Measurements from ENCODE around the gene PAK1IP1. TPM values are rescaled to one million over a fixed set of nuclear protein-coding genes. Genes with fewer than 3 reads are reported as not detected.
A peak's percentile ranks its signal among the peaks of the same experiment; 100 is the strongest.

PAK1IP1 gene
- polyA plus RNA-seq, 4 donors = 5.1 to 17.5 (median 10.3) TPM

DNA sequence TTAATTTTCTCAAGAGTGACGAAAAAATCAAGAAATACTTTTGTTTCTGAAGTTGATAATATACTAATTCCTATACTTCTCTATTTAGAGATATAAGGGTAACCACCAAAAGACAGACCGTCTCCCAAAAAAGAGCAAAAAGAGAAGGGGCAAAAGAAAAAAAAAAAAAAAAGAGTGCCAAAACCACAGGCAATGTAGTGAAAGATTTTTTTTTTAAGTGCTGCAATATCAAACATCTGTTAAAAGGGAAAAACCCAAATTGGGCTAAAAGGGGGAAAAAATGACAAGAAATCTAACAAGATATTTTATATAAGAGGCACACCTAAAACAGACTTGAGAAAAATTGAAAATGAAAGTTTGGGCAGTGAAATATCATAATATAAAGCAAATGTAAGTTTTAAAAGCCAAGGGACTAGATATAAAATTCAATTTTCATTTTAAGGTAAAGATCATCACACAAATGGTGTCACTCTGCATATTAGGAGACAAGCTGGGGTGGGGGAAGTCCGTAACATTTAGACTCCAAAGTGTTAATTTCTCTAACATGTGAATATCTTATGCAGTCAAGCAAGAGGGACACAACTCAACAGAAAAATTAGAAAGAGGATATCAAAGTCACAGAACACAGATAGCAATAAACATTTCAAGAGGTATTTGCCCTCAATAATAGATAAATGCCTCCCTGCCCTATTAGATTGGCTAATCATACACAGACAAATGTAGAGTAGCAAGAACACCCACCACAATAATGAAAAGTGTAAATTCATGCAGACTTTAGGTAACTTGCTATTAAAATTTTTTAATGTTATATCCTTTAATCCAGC lies 9.5 kb upstream of the PAK1IP1 start:
- no peak for FAIRE-seq
- Histone ChIP-seq H3K4me3 (ENCODE audit: low read depth in 1 of 3, low read length in 3 of 3) (no peak overlapping the region), H3K27ac (ENCODE audit: low read depth in 1 of 3, low read length in 2 of 3) (no peak overlapping the region), H3K27me3 (ENCODE audit: control insufficient read depth in 3 of 3, insufficient read depth in 3 of 3, low read length in 3 of 3) (no peaks in the 10 kb centered on the region), H3K9me3 (ENCODE audit: control insufficient read depth in 2 of 2, insufficient read depth in 1 of 2, low read depth in 1 of 2, low read length in 1 of 2) (no peaks in the 10 kb centered on the region), H3K4me1 (ENCODE audit: control insufficient read depth in 3 of 3, insufficient read depth in 2 of 3, low read depth in 1 of 3, low read length in 2 of 3) (no peaks in the 10 kb centered on the region), H3K36me3 (ENCODE audit: control insufficient read depth in 3 of 3, insufficient read depth in 2 of 3, low read depth in 1 of 3, low read length in 3 of 3) (peaks cover 0 to 2% (median 0%) of the 10 kb centered on the region in 3 donors)
- no peak for DNase-seq
- WGBS, 3 donors = 62 to 88% (median 80%) methylated on average over 3 of the region's 3 CpGs

- Histone ChIP-seq H3K27me3 (ENCODE audit: control insufficient read depth in 3 of 3, insufficient read depth in 3 of 3, low read length in 3 of 3) (no peaks in the 10 kb centered on the region), H3K36me3 (ENCODE audit: control insufficient read depth in 3 of 3, insufficient read depth in 2 of 3, low read depth in 1 of 3, low read length in 3 of 3) (peaks cover 0 to 2% (median 0%) of the 10 kb centered on the region in 3 donors), H3K4me3 (ENCODE audit: low read depth in 1 of 3, low read length in 3 of 3) (peak overlapping the region in 1 of 3 donors; percentile 42), H3K4me1 (ENCODE audit: control insufficient read depth in 3 of 3, insufficient read depth in 2 of 3, low read depth in 1 of 3, low read length in 2 of 3) (peaks cover 0 to 4% (median 0%) of the 10 kb centered on the region in 3 donors), H3K27ac (ENCODE audit: low read depth in 1 of 3, low read length in 2 of 3) (no peak overlapping the region), H3K9me3 (ENCODE audit: control insufficient read depth in 2 of 2, insufficient read depth in 1 of 2, low read depth in 1 of 2, low read length in 1 of 2) (no peaks in the 10 kb centered on the region)
- 45 to 66% (median 52%) methylated on average over 8 of the region's 8 CpGs for WGBS, 3 donors
- DNase-seq = peak in 1 of 2 donors; percentile 36
- FAIRE-seq = no peak
Observed at GRCh38 chr6:10686901-10687300, 7.9 kb upstream of the PAK1IP1 start.

DNA sequence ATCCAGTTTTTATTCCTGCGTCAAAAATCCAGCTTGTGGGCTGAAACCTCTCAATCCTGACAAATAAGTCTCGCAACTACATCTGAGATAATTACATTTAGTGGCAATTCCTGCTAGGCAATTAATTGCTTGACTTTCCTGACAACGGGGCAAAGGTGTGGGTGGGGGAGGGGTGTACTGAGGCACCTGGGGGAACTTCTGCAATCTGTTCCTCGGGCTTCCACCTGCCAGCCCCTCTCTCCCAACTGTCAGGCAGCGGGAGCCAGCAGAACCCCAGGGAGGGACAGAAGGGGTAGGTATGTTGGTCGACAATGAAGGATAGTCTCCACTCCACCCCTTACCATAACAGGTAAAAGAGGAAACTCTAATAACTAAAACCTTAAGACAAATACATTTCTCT lies 7.2 kb upstream of the PAK1IP1 start:
- Histone ChIP-seq H3K9me3 (ENCODE audit: control insufficient read depth in 2 of 2, insufficient read depth in 1 of 2, low read depth in 1 of 2, low read length in 1 of 2) (no peaks in the 10 kb centered on the region), H3K36me3 (ENCODE audit: control insufficient read depth in 3 of 3, insufficient read depth in 2 of 3, low read depth in 1 of 3, low read length in 3 of 3) (peaks cover 0 to 2% (median 0%) of the 10 kb centered on the region in 3 donors), H3K4me1 (ENCODE audit: control insufficient read depth in 3 of 3, insufficient read depth in 2 of 3, low read depth in 1 of 3, low read length in 2 of 3) (peaks cover 0 to 4% (median 0%) of the 10 kb centered on the region in 3 donors), H3K27me3 (ENCODE audit: control insufficient read depth in 3 of 3, insufficient read depth in 3 of 3, low read length in 3 of 3) (no peaks in the 10 kb centered on the region), H3K27ac (ENCODE audit: low read depth in 1 of 3, low read length in 2 of 3) (peak overlapping the region in 1 of 3 donors; percentile 44), H3K4me3 (ENCODE audit: low read depth in 1 of 3, low read length in 3 of 3) (peak overlapping the region in 2 of 3 donors; percentile 29 to 42)
- WGBS, 3 donors = 12 to 31% (median 24%) methylated on average over 6 of the region's 6 CpGs
- peak; percentile 60 to 80 for DNase-seq
- FAIRE-seq = no peak

GRCh38 chr6:10690651-10691445 lies 3.9 kb upstream of the PAK1IP1 start:
- no peak overlapping the region for H3K4me3 ChIP-seq (ENCODE audit: low read depth in 1 of 3, low read length in 3 of 3)
- H3K27me3 ChIP-seq (ENCODE audit: control insufficient read depth in 3 of 3, insufficient read depth in 3 of 3, low read length in 3 of 3) = no peaks in the 10 kb centered on the region
- FAIRE-seq (no peak), DNase-seq (peak in 1 of 2 donors; percentile 30)
- 57 to 62% (median 60%) methylated on average over 15 of the region's 15 CpGs for WGBS, 3 donors
- peaks cover 0 to 3% of the 10 kb centered on the region in 2 donors for H3K9me3 ChIP-seq (ENCODE audit: control insufficient read depth in 2 of 2, insufficient read depth in 1 of 2, low read depth in 1 of 2, low read length in 1 of 2)
- H3K36me3 ChIP-seq (ENCODE audit: control insufficient read depth in 3 of 3, insufficient read depth in 2 of 3, low read depth in 1 of 3, low read length in 3 of 3) = no peaks in the 10 kb centered on the region
- H3K27ac ChIP-seq (ENCODE audit: low read depth in 1 of 3, low read length in 2 of 3) = peak overlapping the region in 1 of 3 donors; percentile 61
- peaks cover 0 to 9% (median 2%) of the 10 kb centered on the region in 3 donors for H3K4me1 ChIP-seq (ENCODE audit: control insufficient read depth in 3 of 3, insufficient read depth in 2 of 3, low read depth in 1 of 3, low read length in 2 of 3)

DNA sequence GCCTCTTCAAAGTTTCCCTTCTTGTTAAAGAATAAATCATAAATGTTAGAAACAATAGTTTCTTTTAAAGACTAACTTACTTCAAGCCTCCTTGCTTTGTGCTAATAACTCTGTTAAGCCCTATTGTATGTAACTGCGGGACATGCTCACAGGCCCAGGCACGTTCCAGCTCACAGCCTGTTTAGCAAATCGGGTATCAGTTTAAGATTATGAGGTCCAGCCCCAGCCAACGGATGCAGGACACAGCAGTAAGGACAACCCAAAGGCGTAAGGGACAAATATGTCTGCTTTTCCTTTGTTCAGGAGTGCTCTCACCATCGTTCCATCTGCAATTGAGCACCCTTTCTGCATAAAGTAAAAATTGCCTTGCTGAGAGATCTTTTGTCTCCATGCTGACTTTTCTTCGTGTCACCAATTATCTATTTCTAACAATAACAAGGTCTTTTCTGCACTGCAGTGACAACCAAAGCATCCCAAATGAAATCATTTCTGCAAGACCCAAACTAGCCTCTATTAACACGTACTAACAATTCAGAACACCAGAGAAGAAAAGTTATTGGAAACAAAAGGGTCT lies 1.7 kb upstream of the PAK1IP1 start:
- DNase-seq = no peak
- Histone ChIP-seq H3K4me3 (ENCODE audit: low read depth in 1 of 3, low read length in 3 of 3) (peak overlapping the region in 2 of 3 donors; percentile 79 to 99), H3K27me3 (ENCODE audit: control insufficient read depth in 3 of 3, insufficient read depth in 3 of 3, low read length in 3 of 3) (no peaks in the 10 kb centered on the region), H3K9me3 (ENCODE audit: control insufficient read depth in 2 of 2, insufficient read depth in 1 of 2, low read depth in 1 of 2, low read length in 1 of 2) (peaks cover 0 to 3% of the 10 kb centered on the region in 2 donors), H3K4me1 (ENCODE audit: control insufficient read depth in 3 of 3, insufficient read depth in 2 of 3, low read depth in 1 of 3, low read length in 2 of 3) (peaks cover 3 to 13% (median 5%) of the 10 kb centered on the region in 3 donors), H3K36me3 (ENCODE audit: control insufficient read depth in 3 of 3, insufficient read depth in 2 of 3, low read depth in 1 of 3, low read length in 3 of 3) (peaks cover 0 to 6% (median 3%) of the 10 kb centered on the region in 3 donors), H3K27ac (ENCODE audit: low read depth in 1 of 3, low read length in 2 of 3) (no peak overlapping the region)
- 91 to 96% (median 91%) methylated on average over 8 of the region's 8 CpGs for WGBS, 3 donors
- FAIRE-seq = no peak

DNA sequence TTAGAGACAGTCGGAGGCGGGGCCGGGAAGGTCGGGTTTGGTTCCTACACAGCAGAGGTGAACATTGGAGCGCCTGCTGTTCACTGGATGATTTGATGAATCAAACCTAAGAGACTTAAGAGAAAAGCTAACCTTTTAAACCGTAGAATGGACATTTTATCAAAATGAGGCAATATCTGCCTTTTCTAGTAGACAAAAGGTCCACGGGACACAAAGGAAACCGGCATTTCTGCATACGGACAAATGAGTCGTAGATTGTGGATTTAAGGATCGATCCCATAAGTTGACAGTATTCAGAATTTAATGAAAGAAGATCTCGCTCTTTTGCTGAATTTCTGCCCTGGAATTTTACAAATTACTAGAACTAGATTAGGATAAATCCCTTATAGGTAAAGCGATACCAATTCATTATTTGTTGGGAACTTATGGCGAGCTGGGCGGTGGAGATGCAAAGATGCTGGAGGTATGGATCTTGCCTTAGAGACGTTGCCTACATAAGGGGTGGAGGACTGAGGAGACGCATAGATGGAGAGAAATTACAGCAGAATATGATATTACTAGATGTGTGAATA lies 400 bp downstream of the PAK1IP1 start:
- H3K9me3 ChIP-seq (ENCODE audit: control insufficient read depth in 2 of 2, insufficient read depth in 1 of 2, low read depth in 1 of 2, low read length in 1 of 2) = peaks cover 0 to 3% of the 10 kb centered on the region in 2 donors
- no peak for DNase-seq
- peak overlapping the region; percentile 41 to 99 (median 79) for H3K4me3 ChIP-seq (ENCODE audit: low read depth in 1 of 3, low read length in 3 of 3)
- no peaks in the 10 kb centered on the region for H3K27me3 ChIP-seq (ENCODE audit: control insufficient read depth in 3 of 3, insufficient read depth in 3 of 3, low read length in 3 of 3)
- FAIRE-seq = no peak
- peaks cover 3 to 13% (median 5%) of the 10 kb centered on the region in 3 donors for H3K4me1 ChIP-seq (ENCODE audit: control insufficient read depth in 3 of 3, insufficient read depth in 2 of 3, low read depth in 1 of 3, low read length in 2 of 3)
- 0 to 1% (median 0%) methylated on average over 17 of the region's 17 CpGs for WGBS, 3 donors
- peak overlapping the region; percentile 84 to 99 (median 98) for H3K27ac ChIP-seq (ENCODE audit: low read depth in 1 of 3, low read length in 2 of 3)
- H3K36me3 ChIP-seq (ENCODE audit: control insufficient read depth in 3 of 3, insufficient read depth in 2 of 3, low read depth in 1 of 3, low read length in 3 of 3) = peaks cover 2 to 20% (median 3%) of the 10 kb centered on the region in 3 donors

- 93 to 98% (median 96%) methylated on average over 4 of the region's 4 CpGs for WGBS, 3 donors
- peaks cover 0 to 3% of the 10 kb centered on the region in 2 donors for H3K9me3 ChIP-seq (ENCODE audit: control insufficient read depth in 2 of 2, insufficient read depth in 1 of 2, low read depth in 1 of 2, low read length in 1 of 2)
- no peak overlapping the region for H3K4me3 ChIP-seq (ENCODE audit: low read depth in 1 of 3, low read length in 3 of 3)
- peaks cover 2 to 23% (median 3%) of the 10 kb centered on the region in 3 donors for H3K36me3 ChIP-seq (ENCODE audit: control insufficient read depth in 3 of 3, insufficient read depth in 2 of 3, low read depth in 1 of 3, low read length in 3 of 3)
- peaks cover 3 to 9% (median 5%) of the 10 kb centered on the region in 3 donors for H3K4me1 ChIP-seq (ENCODE audit: control insufficient read depth in 3 of 3, insufficient read depth in 2 of 3, low read depth in 1 of 3, low read length in 2 of 3)
- H3K27me3 ChIP-seq (ENCODE audit: control insufficient read depth in 3 of 3, insufficient read depth in 3 of 3, low read length in 3 of 3) = no peaks in the 10 kb centered on the region
- FAIRE-seq = no peak
- DNase-seq = no peak
- no peak overlapping the region for H3K27ac ChIP-seq (ENCODE audit: low read depth in 1 of 3, low read length in 2 of 3)
Observed at GRCh38 chr6:10696655-10697054, 1.9 kb downstream of the PAK1IP1 start.

DNA sequence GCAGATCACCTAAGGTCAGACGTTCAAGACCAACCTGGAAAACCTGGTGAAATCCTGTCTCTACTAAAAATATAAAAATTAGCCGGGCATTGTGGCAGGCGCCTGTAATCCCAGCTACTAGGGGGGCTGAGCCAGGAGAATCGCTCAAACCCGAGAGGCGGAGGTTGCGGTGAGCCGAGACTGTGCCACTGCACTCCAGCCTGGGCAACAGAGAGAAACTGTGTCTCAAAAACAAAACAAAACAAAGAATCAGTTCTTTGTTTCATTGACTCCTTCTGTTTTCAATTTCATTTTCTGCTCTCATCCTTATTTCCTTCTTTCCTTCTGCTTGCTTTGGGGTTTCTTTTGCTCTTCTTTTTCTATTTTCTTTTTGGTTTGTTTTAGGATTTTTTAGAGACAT lies 19.2 kb downstream of the PAK1IP1 start:
- Histone ChIP-seq H3K4me1 (ENCODE audit: control insufficient read depth in 3 of 3, insufficient read depth in 2 of 3, low read depth in 1 of 3, low read length in 2 of 3) (no peaks in the 10 kb centered on the region), H3K27me3 (ENCODE audit: control insufficient read depth in 3 of 3, insufficient read depth in 3 of 3, low read length in 3 of 3) (no peaks in the 10 kb centered on the region), H3K36me3 (ENCODE audit: control insufficient read depth in 3 of 3, insufficient read depth in 2 of 3, low read depth in 1 of 3, low read length in 3 of 3) (peaks cover 0 to 5% (median 2%) of the 10 kb centered on the region in 3 donors), H3K27ac (ENCODE audit: low read depth in 1 of 3, low read length in 2 of 3) (no peak overlapping the region), H3K9me3 (ENCODE audit: control insufficient read depth in 2 of 2, insufficient read depth in 1 of 2, low read depth in 1 of 2, low read length in 1 of 2) (peaks cover 0 to 3% of the 10 kb centered on the region in 2 donors), H3K4me3 (ENCODE audit: low read depth in 1 of 3, low read length in 3 of 3) (no peak overlapping the region)
- FAIRE-seq (no peak), DNase-seq (no peak)
- WGBS, 3 donors = 82 to 88% (median 86%) methylated on average over 8 of the region's 8 CpGs

Data from small intestine (tissue), 7 donors.